Panc1 (cell line): Measurements from ENCODE around the gene BCKDHA. TPM values are rescaled to one million over a fixed set of nuclear protein-coding genes. Genes with fewer than 3 reads are reported as not detected.

Experiments
- ATAC-seq: fragments of 200-7000 bp; cut with Tn5 transposase; 2 replicates; pipeline ENCODE4 v1.9.1; 2020; ENCODE audit warnings: mild to moderate bottlenecking, moderate library complexity
- BruUV-seq: library from RNA; stranded (reverse); fragments of 400-500 nt; replicated peaks from 2 replicates; lab custom pipeline; 2021; lab: Mats Ljungman, UMichigan
- CTCF ChIA-PET: fragments of 300-600 bp; sonication (Branson Sonifier 250); formaldehyde crosslinking; loops from one replicate; lab custom pipeline; 2022; ENCODE audit warnings: antibody characterized with exemption; lab: Charles Lee
- POLR2A ChIA-PET: fragments of 300-600 bp; sonication (Branson Sonifier 250); formaldehyde crosslinking; loops from one replicate; lab custom pipeline; 2022; ENCODE audit warnings: antibody characterized with exemption; lab: Charles Lee
- DNase-seq: peaks from one replicate; pipeline ENCODE4 v3.0.0-alpha.2; 2010; ENCODE audit warnings: low read depth, low spot score
- H3K27ac ChIP-seq: 2 replicates; pipeline ENCODE4 v1.5.1; 2011; ENCODE audit warnings: mild to moderate bottlenecking, low read length, inconsistent platforms
- H3K27me3 ChIP-seq: fragments of 200-500 bp; sonication (Bioruptor generic); 2 replicates; pipeline ENCODE4 v1.6.0; 2014; ENCODE audit warnings: low read length, inconsistent platforms; ENCODE audit not compliant: control insufficient read depth, insufficient read depth
- H3K36me3 ChIP-seq: fragments of 200-500 bp; sonication (Bioruptor generic); 2 replicates; pipeline ENCODE4 v1.5.1; 2014; ENCODE audit warnings: inconsistent platforms, mild to moderate bottlenecking, low read length, moderate library complexity; ENCODE audit not compliant: control insufficient read depth, insufficient read depth
- H3K4me1 ChIP-seq: 2 replicates; pipeline ENCODE4 v1.5.1; 2011; ENCODE audit warnings: inconsistent platforms, mild to moderate bottlenecking, low read length, moderate library complexity; ENCODE audit not compliant: control insufficient read depth, insufficient read depth
- H3K4me3 ChIP-seq, 2 experiments: 2 replicates each; pipeline ENCODE4 v1.5.1; 2011 to 2012; ENCODE audit warnings: low read depth in 2 of 2, low read length in 2 of 2, mild to moderate bottlenecking in 2 of 2, inconsistent platforms in 1 of 2, moderate library complexity in 1 of 2
- H3K9me3 ChIP-seq: fragments of 200-500 bp; sonication (Bioruptor generic); 2 replicates; pipeline ENCODE4 v1.5.1; 2014; ENCODE audit warnings: low read depth, mild to moderate bottlenecking, inconsistent platforms, low read length, moderate library complexity; ENCODE audit not compliant: control insufficient read depth, insufficient read depth
- CTCF ChIP-seq: fragments of 450-650 bp; IDR thresholded peaks from 2 replicates; pipeline ENCODE4 v1.5.1; 2017; ENCODE audit warnings: mild to moderate bottlenecking
- POLR2AphosphoS5 ChIP-seq: IDR thresholded peaks from 2 replicates; pipeline ENCODE4 v1.6.1; 2012; ENCODE audit warnings: mild to moderate bottlenecking, low read depth, low read length, moderate library complexity
- REST ChIP-seq, 2 experiments: IDR thresholded peaks; 2 replicates each; pipeline ENCODE4 v1.6.1; 2011 to 2012; ENCODE audit warnings: low read depth in 2 of 2, control low read depth in 1 of 2, low read length in 1 of 2, mild to moderate bottlenecking in 1 of 2, moderate library complexity in 1 of 2; ENCODE audit not compliant: insufficient read depth in 1 of 2
- SIN3A ChIP-seq: IDR thresholded peaks from 2 replicates; pipeline ENCODE4 v1.6.1; 2012; ENCODE audit warnings: low read depth, mild to moderate bottlenecking, low read length, moderate library complexity, borderline replicate concordance; ENCODE audit not compliant: insufficient read depth
- TCF7L2 ChIP-seq: IDR thresholded peaks from 2 replicates; pipeline ENCODE4 v1.6.1; 2011; ENCODE audit warnings: mild to moderate bottlenecking, low read depth, low read length, inconsistent platforms
- in situ Hi-C: cut with HindIII; loops from 2 replicates; pipeline ENCODE4 v1.10.0; 2016; ENCODE audit warnings: low sequenced_read_pairs, low pct_unique_long_range_greater_than_20kb
- intact Hi-C: fragments of 100-400 bp; cut with micrococcal nuclease; formaldehyde crosslinking; loops from one replicate; pipeline ENCODE4 v1.10.0; 2022; ENCODE audit not compliant: unreplicated experiment
- total RNA-seq: library from RNA; stranded (reverse); gene quantifications from one replicate; pipeline ENCODE4 v1.2.1, GENCODE V29; 2021; ENCODE audit not compliant: unreplicated experiment

Gene BCKDHA
- total RNA-seq, 1 experiment from 2014 or later, result 11.2 TPM

GRCh38 chr19:41371541-41371940 lies 26.1 kb upstream of the BCKDHA start:
- Histone ChIP-seq H3K36me3 (no peaks in the 10 kb centered on the region), H3K9me3 (no peaks in the 10 kb centered on the region), H3K27me3 (no peaks in the 10 kb centered on the region), H3K4me1 (peaks cover 4% of the 10 kb centered on the region; the same call in 1 of the 2 replicates), H3K4me3 (no peak overlapping the region), H3K27ac (no peak overlapping the region)
- no peak for ATAC-seq
- ChIA-PET CTCF (no interaction called here), POLR2A (interaction anchor here (0.7 kb wide), 1 partner anchor 15 kb away, joined by 6 read pairs; no protein-coding TSS in a partner anchor)
- in situ Hi-C loops, result no loop called here
- TF ChIP-seq SIN3A (no peak), POLR2AphosphoS5 (no peak), REST (IDR thresholded peaks at IDR 0.05; ENCODE audit: insufficient read depth in 1 of 2, low read depth in 2 of 2, low read length in 1 of 2) (no peak), CTCF (no peak), TCF7L2 (no peak)
- no peak for DNase-seq
- intact Hi-C loops, result no loop called here
- BruUV-seq, result no TSS peak

- no peaks in the 10 kb centered on the region for H3K27me3 ChIP-seq
- H3K4me3 ChIP-seq, result no peak overlapping the region
- ChIA-PET POLR2A (interaction anchor here (0.6 to 0.8 kb wide), 2 partner anchors 8 to 432 kb away, joined by 4 read pairs; no protein-coding TSS in a partner anchor), CTCF (no interaction called here)
- in situ Hi-C loops (no loop called here), intact Hi-C loops (no loop called here)
- H3K36me3 ChIP-seq, result no peaks in the 10 kb centered on the region
- H3K9me3 ChIP-seq, result no peaks in the 10 kb centered on the region
- ATAC-seq (no peak), DNase-seq (no peak)
- BruUV-seq, result no TSS peak
- H3K4me1 ChIP-seq, result peaks cover 4% of the 10 kb centered on the region; the same call in 1 of the 2 replicates
- H3K27ac ChIP-seq, result no peak overlapping the region
- TF ChIP-seq SIN3A (no peak), CTCF (no peak), REST (IDR thresholded peaks at IDR 0.05; ENCODE audit: insufficient read depth in 1 of 2, low read depth in 2 of 2, low read length in 1 of 2) (no peak)
Observed at GRCh38 chr19:41372501-41372900, 25.1 kb upstream of the BCKDHA start.
